ENCODE measurements around the gene PDE6C. TPM values are rescaled to one million over a fixed set of nuclear protein-coding genes. Genes with fewer than 3 reads are reported as not detected.

PDE6C gene
- total RNA-seq, 4 donors from 2014 or later, result not detected

GRCh38 chr10:93568105-93568390, 44.3 kb upstream of the PDE6C start:
- in situ Hi-C loops (cut with MboI; ENCODE audit: low pct_ligation_motif_present in 1 of 4, low pct_unique_long_range_greater_than_20kb in 1 of 4, low sequenced_read_pairs in 3 of 4) (no loop called here), intact Hi-C loops (cut with DNase I; ENCODE audit: low total_unique reads) (no loop called here)
- Histone ChIP-seq H3K9me3 (no peaks in the 10 kb centered on the region), H3K4me1 (peaks cover 0 to 24% (median 8%) of the 10 kb centered on the region in 4 donors), H3K4me3 (peak overlapping the region in 3 of 4 donors; percentile 7 to 50 (median 36)), H3K27me3 (peaks cover 52% of the 10 kb centered on the region), H3K36me3 (no peaks in the 10 kb centered on the region), H3K27ac (peak overlapping the region in 1 of 4 donors; percentile 15)
- WGBS, 2 donors (ENCODE audit: low coverage in 1 of 2), result 24 to 31% methylated on average over 10 to 21 of the region's 21 CpGs
- TF ChIP-seq CTCF (IDR thresholded peaks at IDR 0.05) (no peak), POLR2A (IDR thresholded peaks at IDR 0.05) (no peak), EP300 (IDR thresholded peaks at IDR 0.05; ENCODE audit: low read depth) (no peak), POLR2AphosphoS5 (IDR thresholded peaks at IDR 0.05) (no peak)
- DNase-seq, result no peak

DNA sequence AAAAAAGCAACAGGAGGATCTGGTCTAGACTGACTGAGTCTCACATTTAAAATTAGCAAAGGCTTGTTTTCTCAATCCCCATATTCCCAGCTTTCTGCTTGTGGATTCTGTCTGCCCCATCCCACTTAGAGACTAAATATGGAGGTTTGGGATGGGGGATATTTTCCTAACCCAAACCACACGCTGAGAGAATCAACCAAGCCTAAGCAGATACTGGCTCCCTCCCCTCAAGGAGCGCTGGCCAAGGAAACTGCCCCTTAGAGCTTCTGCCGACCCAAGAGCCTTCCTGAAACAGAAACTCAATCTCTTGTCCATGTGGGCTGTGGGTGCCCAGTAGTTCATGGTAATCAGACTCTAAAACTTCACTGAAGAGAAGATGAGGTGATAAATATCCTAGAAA, 42.0 kb upstream of the PDE6C start:
- Histone ChIP-seq H3K27ac (no peak overlapping the region), H3K4me3 (no peak overlapping the region), H3K27me3 (peaks cover 46% of the 10 kb centered on the region), H3K36me3 (no peaks in the 10 kb centered on the region), H3K4me1 (peaks cover 0 to 33% (median 17%) of the 10 kb centered on the region in 4 donors), H3K9me3 (no peaks in the 10 kb centered on the region)
- intact Hi-C loops (cut with DNase I; ENCODE audit: low total_unique reads), result no loop called here
- no peak for DNase-seq
- WGBS, 2 donors (ENCODE audit: low coverage in 1 of 2), result 72% methylated on average over 3 of the region's 3 CpGs; no CpG with 5 or more reads in 1 of the 2 donors
- TF ChIP-seq CTCF (IDR thresholded peaks at IDR 0.05) (no peak), EP300 (IDR thresholded peaks at IDR 0.05; ENCODE audit: low read depth) (no peak), POLR2A (IDR thresholded peaks at IDR 0.05) (no peak), POLR2AphosphoS5 (IDR thresholded peaks at IDR 0.05) (no peak)
- in situ Hi-C loops (cut with MboI; ENCODE audit: low pct_ligation_motif_present in 1 of 4, low pct_unique_long_range_greater_than_20kb in 1 of 4, low sequenced_read_pairs in 3 of 4), result no loop called here

- Histone ChIP-seq H3K36me3 (no peaks in the 10 kb centered on the region), H3K4me3 (no peak overlapping the region), H3K4me1 (peaks cover 0 to 29% (median 17%) of the 10 kb centered on the region in 4 donors), H3K27me3 (peaks cover 23% of the 10 kb centered on the region), H3K9me3 (no peaks in the 10 kb centered on the region), H3K27ac (no peak overlapping the region)
- 94% methylated on average over 2 of the region's 2 CpGs; no CpG with 5 or more reads in 1 of the 2 donors for WGBS, 2 donors (ENCODE audit: low coverage in 1 of 2)
- no peak for TF ChIP-seq EP300 (IDR thresholded peaks at IDR 0.05; ENCODE audit: low read depth)
- TF ChIP-seq CTCF (IDR thresholded peaks at IDR 0.05), result no peak
- TF ChIP-seq POLR2A (IDR thresholded peaks at IDR 0.05), result no peak
- TF ChIP-seq POLR2AphosphoS5 (IDR thresholded peaks at IDR 0.05), result no peak
- DNase-seq, result no peak
- intact Hi-C loops (cut with DNase I; ENCODE audit: low total_unique reads), result no loop called here
- in situ Hi-C loops (cut with MboI; ENCODE audit: low pct_ligation_motif_present in 1 of 4, low pct_unique_long_range_greater_than_20kb in 1 of 4, low sequenced_read_pairs in 3 of 4), result no loop called here
These were observed 39.7 kb upstream of the PDE6C start for GRCh38 chr10:93572606-93573005.

GRCh38 chr10:93573051-93573909, 39.1 kb upstream of the PDE6C start:
- 37 to 55% methylated on average over 7 to 10 of the region's 10 CpGs for WGBS, 2 donors (ENCODE audit: low coverage in 1 of 2)
- in situ Hi-C loops (cut with MboI; ENCODE audit: low pct_ligation_motif_present in 1 of 4, low pct_unique_long_range_greater_than_20kb in 1 of 4, low sequenced_read_pairs in 3 of 4), result no loop called here
- DNase-seq, result no peak
- Histone ChIP-seq H3K27ac (peak overlapping the region in 1 of 4 donors; percentile 13), H3K4me3 (no peak overlapping the region), H3K4me1 (peaks cover 0 to 33% (median 18%) of the 10 kb centered on the region in 4 donors), H3K36me3 (no peaks in the 10 kb centered on the region), H3K27me3 (peaks cover 17% of the 10 kb centered on the region), H3K9me3 (no peaks in the 10 kb centered on the region)
- TF ChIP-seq EP300 (IDR thresholded peaks at IDR 0.05; ENCODE audit: low read depth) (no peak), POLR2AphosphoS5 (IDR thresholded peaks at IDR 0.05) (no peak), CTCF (IDR thresholded peaks at IDR 0.05) (no peak), POLR2A (IDR thresholded peaks at IDR 0.05) (no peak)
- intact Hi-C loops (cut with DNase I; ENCODE audit: low total_unique reads), result no loop called here

All from transverse colon (tissue), 4 donors.